Amniotic stem cell (primary cell): Measurements from ENCODE around the gene FRAT1.
"Not testable (repeated sequence)": the region's sequence is repeated elsewhere in the genome, so short reads cannot be mapped to it uniquely, and the experiment has no call there.

ENCODE experiments used
- DNase-seq: peaks from one replicate; lab custom pipeline; 2025; lab: John Stamatoyannopoulos, UW

Gene FRAT1

DNA sequence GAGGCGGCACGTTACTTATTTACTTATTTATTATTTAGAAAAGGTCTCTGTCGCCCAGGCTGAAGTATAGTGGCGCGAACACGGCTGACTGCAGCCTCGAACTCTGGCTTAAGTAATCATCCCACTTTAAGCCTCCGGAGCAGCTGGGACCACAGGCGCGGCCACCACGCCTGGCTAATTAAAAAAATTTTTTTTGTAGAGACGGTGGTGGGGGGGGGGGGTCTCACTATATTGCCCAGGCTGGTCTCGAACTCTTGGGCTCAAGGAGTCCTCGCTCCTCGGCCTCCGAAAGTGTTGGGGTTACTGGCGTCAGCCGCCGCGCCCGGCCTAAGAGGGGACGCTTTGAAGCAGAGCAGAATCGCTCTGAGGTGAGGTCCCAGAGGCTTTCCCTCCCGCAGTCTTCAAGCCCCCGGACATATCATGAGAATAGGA, 16.1 kb downstream of the FRAT1 start:
- no peak for DNase-seq

DNA sequence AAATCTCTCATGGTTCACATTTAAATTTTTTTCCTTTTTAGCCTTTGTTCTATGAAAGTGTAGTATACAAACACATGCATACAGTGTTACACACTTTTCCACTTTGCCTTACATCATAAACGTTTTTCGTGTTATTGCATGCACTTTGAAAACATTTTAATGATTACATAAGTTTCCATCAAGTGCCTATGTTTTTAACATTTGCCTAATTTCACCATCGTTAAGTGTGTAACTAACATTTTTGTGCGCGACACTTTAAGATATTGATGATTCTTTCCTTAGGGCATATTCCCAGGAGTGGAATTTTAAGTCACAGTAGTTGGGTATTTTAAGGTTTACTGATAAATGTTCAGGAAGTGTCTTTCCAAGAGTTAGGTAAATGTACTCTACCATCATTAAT, 16.9 kb downstream of the FRAT1 start:
- no peak for DNase-seq

DNA sequence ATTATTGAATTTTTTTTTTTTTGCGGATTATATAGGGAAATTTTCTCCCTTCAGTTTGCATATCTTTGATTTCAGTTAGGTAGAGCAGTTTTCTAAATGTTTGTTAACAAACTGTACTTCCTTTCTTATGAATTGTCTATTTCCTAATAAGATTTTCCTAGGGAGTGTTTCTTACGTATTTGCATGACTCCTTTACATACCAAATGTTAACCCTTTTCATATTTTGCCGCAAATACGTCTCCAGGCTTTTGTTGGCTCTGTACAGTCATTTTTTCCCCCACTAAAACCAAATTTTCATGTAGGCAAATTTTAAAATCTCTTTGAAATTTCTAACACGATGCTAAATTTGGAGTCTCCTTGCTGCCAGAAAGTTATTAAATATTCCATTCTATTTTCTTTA, 17.4 kb downstream of the FRAT1 start:
- no peak for DNase-seq

DNA sequence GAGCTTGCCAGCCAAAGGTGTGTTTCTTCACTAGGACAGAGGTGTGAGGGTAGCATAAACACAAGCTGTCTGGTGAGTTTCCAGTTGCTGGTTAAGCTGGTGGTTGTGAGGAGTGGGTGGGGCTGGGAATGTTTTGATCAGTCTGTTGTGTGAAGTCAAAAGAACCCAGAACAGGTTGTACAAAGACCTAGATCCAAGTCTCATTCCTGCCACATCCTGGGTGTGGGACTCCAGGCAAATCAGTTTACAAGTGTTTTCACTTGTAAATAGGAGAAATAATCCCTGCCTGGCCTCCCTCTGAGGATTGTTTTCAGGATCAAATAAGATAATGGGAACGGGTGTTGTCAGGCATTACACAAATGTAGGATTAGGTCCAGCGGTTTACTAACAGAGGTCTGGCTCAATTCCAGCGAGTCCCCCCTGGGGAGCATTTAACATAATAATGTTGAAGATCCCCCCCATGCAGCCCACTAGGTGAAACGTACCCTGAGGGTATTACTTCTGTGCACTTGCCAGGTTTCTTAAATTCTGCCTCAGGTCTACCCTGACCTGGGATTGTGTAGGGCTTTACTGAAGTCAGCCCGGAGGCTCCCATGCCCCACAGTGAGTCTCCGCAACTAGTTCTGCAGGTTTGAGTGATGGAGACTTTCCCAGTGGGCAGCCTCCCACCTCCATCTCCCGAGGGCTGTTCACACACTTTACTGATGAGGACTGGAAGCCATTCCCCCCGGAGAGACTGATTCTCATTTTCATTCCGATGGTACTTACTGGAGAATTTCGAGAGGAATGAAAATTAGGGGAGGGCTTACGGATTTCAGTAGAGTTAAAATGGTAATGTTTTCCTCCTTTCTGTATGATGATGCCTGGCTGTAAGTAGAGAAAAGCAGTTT, 18.1 kb downstream of the FRAT1 start:
- no peak for DNase-seq

DNA sequence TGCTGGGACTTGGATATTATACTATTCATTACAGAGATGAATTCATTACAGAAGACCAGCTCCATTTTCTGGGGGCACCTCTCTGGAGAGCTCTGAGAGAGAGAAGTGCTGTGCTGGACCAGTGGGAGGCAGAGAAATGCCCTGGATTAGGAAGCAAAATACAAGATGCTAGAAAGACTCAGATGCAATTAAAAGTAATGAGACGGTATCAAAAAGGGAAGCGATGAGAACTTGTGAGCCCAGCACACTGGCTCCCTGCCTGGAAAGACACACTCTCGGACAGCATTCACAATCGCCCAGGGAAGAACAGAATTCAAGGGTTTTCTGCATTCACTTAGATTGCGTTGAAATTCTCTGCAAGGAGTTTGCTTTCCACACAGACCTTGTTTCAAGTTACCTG, 19.0 kb downstream of the FRAT1 start:
- no peak for DNase-seq

DNA sequence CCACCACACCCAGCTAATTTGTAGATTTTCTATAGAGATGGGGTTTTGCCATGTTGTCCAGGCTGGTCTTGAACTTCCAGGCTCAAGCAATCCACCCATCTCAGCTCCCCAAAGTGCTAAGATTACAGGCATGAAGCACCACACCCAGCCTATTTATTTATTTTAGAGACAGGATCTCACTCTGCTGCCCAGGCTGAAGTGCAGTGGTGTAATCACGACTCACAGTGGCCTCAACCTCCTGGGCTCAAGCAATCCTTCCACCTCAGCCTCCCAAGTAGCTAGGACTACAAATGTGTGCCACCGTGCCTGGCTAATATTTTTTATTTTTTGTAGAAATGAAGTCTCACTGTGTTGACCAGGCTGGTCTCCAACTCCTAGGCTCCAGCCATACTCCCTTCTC, 22.3 kb downstream of the FRAT1 start:
- DNase-seq = no peak

DNA sequence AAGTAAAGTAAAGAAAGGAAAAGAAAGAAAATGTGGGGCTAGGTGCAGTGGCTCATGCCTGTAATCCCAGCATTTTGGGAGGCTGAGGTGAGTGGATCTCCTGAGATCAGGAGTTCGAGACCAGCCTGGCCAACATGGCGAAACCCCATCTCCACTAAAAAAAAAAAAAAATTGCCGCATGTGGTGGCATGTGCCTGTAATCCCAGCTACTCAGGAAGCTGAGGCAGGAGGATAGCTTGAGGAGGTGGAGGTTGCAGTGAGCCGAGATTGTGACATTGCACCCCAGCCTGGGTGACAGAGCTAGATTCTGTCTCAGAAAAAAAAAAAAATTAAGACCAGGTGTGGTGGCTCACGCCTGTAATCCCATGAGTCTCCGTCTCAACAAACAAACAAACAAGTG, 24.6 kb downstream of the FRAT1 start:
- not testable (repeated sequence) for DNase-seq

DNA sequence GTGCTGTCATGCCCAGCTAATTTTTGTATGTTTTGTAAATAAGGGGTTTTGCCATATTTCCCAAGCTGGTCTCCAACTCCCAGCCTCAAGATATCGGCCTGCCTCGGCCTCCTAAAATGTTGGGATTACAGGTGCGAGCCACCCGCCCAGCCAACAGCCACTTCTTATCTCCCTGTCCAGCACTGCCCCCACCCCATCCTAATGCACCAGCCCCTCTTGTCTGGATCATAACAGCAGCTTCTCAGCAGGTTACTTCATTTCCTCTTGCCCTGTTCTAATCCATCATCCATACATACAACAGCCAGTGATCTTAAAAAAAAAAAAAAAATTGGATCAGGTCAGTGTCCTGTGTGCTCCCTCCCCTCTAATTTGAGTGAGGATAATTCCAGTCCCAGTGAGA, 28.2 kb downstream of the FRAT1 start:
- no peak for DNase-seq

DNA sequence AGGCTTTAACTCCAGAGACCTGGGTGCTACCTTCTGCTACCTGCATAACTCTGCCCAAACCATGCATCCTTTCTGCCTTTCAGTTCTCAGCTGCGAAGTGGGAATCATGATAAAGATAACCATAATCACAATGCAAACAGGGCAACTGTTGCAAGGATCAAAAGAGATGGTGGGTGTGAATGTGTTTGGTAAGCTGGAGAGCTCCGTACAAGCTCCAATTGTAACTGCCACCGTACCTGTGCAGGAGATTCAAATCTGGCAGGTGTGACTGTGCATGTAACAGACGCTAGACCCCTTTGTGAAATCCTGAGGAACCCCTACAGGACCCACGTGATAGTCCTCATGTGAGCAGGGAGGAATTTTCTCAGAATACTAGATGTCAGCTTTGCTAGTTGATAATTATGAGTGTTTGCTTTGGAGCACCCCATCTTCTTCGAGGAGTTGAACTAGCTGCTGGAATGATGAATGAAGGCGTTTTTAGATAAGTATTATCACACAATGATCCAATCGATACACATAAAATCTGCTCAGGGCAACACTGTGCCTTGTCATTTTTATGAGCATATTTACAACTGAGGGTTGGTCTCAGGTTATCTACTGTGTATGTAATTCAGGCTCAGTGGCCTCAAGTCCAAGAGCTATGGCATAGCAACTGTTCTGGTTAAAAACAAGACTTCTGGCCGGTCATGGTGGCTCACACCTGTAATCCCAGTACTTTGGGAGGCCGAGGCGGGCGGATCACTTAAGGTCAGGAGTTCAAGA, 30.9 kb downstream of the FRAT1 start:
- no peak for DNase-seq

DNA sequence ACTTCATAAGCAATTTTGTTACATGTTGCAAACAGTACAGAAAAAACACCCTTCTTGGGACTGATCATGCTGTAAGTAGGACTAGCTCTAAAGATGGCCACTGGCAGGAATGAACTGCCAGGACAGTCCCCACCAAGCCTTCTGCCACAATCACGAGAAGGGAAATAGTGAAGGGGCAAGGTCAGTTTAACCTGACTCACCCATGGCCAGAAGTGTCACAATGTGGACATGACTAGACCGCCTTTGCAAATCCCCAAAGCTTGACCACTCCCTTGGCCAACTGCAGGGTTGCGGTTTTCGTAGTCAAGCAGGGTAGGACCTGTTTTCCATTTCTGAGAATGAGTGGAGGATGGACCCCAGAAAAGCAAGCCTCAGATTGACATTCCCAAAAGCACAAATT, 34.9 kb downstream of the FRAT1 start:
- no peak for DNase-seq

DNA sequence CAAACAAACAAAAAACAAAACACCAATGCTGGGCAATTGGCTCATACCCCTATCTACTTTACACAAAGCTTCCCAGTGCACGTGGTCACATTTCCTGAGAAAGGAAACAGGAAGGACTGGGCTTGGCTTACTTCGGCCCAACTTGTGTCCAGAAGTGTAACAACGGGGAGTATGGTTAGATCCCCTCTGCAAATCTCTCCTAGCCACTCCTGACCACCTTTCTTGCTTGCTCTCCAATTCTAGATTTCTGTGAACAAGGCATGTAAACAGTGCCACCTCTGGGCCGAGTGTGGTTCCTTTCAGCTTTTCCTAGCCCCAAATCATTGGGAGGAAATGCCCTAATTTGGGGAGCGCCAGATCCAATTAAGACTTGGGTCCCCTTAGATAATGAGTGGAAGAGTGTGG, 36.5 kb downstream of the FRAT1 start:
- DNase-seq = no peak

DNA sequence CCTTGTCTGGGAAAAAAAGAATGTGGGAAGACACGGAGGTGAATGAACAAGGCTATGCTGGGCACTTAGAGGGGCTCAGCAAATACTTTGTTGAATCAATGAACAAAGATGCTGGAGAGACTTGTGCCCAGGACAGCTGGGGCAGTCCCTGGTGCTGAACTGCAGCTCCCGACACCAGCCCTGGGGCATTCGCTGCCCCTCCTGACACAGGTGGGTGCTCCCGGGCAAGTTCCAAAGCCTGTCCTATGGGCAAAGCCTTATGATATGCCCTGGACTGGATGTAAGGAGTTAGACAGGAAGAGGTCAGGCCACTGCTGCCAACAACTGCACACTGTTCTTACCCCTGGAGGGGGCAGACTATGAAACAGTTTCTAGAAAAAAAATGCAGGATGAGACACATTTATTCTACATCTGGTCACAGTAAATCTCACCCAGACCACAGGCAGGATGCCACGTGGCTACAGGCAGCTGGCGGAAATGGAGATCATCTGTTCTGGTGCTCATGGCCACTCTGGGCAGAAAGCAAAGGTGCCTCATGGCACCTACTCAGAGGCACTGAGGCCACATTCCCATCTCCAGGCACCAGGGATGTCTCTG, 37.3 kb downstream of the FRAT1 start:
- no peak for DNase-seq

DNA sequence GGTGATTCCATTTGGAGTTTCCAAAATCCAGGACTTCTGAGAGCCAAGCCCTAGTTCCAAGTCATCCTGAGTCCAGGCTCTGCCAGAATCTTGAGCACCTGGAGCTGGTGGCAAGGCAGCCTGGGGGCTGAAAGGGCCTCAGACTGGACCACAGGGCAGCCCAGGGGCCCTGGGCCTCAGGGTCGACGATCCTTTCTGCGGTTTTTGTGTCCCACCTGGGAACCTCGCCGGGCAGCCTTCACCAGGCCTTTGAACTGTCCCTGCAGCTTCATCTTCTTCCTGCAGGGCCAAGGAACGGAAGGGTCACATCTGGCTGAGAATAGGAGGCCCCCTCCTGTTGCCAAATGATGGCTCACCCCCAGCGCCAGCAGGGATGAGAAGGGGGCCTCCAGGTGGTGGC, 37.8 kb downstream of the FRAT1 start:
- no peak for DNase-seq

DNA sequence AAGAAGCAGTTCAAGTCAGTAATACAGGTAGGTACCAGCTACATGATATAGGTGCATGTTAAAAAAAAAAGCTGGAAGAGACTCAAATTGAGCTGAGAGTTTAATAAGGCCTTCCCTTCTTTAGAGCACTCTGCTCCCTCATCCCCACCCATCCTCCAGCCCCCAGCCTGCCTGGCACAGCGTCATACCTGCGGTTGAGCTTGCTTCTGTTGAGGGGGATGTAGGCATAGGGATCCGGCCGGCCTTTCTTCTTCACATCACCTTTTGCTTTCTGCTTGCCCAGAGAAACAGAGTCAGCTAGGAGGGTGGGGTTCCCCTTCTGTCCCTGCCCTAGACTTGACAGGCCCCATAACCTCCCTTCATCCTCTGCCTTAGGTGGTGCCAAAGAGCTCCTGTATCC, 39.3 kb downstream of the FRAT1 start:
- DNase-seq = no peak

DNA sequence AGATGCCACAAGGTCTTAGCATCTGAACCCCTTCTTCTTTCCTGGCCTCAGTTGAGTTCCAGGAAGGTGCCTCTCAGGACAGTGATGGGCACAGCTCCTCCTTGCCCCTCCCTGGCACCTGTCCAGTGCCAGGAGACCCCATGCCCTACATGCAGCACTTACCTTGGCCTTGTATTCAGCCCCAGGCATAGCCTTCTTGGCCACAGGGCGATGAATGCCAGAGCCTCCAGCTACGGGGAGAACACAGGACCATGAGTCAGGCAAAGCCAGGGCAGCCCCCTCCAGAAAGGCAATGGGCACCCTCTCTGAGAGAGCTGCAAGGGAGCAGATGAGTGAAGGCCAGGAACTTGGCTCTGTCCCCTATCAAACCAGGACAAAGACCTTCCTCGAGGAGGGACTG, 39.7 kb downstream of the FRAT1 start:
- DNase-seq = no peak

DNA sequence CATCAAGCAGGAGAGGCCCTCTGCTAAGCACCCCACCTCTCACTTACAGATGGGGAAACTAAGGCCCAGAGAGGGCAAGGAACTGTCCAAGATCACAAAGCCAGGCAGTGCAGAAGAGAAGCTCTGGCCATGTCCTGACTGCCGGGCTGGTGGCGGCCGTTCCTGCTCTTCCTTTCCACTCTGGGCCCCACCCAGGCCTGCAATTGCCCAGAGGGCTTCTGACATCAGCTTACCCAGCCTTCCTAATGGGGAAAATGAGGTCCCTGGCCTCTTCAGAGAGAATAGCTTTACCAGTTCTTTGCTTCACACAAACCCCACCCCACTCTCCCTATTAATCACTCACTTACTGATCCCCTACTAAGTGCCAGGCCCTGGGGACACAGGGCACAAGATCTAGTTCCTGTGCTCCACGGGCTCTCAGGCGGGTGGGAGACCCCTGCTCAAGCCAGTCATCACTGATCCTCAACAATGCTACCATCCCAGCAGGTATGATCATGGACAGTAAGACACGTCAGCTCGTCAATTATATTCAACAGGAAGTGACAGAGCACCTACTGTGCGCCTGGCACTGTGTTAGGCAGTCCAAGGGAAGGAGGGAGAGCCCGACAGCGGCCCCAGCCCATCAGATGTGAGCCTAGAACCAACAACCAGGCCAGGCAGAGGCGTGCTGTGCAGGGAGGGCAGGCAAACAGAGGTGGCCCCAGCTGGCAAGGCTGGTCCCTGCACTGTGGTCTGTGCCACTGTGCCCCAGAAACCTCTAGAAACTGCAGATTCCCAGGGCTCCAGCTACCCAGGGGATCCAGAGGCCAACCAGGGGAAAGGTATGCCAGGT, 41.9 kb downstream of the FRAT1 start:
- no peak for DNase-seq

DNA sequence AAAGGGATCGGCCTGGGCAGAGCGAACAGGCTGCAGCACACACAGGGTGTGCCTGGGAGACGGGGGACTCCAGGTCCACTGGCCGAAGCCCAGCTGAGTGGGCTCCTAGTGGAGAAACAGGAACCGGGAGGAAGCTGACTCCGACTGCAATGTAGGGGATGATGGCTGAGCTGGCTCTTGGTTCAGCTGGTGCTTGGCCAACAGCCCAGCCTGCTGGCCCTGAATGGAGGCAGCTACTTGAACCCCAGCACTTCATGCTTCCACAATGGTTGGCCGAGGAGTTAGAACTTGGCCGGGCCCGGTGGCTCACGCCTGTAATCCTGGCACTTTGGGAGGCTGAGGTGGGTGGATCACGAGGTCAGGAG, 42.4 kb downstream of the FRAT1 start:
- DNase-seq = no peak

DNA sequence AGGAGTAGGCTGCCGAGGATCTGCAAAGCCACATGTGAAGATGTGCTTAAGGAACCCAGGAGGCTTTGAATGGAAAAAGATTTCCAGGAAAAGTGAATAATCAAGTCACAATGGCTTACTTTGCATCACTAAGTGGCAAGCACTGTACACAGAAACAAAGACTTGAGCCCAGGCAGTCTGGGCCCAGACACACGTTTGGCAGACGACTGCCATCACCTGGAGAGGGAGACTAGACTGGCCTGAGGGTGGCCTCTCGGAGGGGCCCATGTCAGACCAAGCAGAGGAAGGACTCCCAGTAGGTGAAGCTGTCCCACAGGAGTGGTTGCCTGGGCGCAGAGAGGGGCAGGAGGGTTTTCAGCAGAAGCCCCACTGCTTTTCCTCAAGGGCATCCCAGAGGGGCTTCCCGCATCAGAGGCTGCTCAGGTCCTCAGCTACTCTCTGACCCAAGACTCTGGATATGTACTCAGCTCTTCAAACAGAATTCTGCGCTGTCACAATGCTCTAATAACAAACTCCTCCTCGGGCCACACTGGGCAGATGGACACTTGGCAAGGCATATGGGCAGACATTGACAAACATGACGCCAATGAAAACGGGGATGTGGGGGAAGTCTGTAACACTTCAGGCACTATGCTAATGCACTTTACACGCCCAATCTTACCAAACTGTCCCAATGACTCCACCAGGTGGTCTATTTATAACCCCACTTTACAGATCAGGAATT, 43.4 kb downstream of the FRAT1 start:
- no peak for DNase-seq

DNA sequence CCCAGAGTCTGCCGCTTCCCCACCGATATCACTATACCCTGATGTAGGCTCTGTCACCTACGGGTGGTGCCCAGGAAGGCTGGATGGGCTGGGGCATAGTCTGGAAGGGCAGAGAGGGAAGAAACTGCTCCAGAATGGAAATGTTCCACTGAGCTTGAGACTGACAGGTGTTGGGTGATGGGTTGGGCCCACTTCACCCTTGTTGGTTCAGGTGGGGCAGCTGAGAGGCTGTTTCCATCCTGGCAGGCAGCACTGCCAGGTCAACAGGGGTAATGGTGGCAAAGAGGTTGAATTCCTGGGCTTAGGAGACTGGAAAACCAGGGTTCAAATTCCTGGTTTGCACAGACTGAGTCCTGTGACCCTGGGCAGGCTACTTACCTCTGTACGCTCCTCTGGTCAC, 44.0 kb downstream of the FRAT1 start:
- DNase-seq = no peak

DNA sequence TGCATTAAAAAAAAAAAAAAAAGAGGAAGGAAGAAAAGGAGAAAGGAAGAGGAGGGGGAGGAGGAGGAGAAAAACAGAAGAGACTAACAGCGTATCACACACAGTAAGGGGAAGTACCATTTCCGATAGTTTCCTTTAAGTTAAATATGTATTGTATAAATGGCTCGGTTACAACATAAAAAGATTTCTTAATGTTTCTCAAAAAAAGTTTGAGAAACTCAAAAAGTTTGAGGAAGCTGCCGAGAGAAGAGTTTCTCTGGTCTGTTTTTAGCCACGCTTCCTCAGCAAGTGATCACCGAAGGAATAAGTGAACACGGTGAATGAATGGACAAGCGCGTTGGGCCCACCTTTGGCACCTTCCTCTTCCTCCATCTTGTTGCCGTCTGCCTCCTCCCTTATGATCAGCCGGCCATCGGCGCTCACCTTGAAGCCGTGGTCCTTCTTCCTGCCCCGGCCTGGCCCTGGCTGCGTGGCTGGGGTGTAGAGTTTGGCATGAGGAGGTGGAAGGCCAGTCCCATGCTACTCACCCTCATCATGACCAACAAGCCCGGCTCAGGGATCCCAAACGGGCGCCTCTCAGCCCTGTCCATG, 46.8 kb downstream of the FRAT1 start:
- no peak for DNase-seq

DNA sequence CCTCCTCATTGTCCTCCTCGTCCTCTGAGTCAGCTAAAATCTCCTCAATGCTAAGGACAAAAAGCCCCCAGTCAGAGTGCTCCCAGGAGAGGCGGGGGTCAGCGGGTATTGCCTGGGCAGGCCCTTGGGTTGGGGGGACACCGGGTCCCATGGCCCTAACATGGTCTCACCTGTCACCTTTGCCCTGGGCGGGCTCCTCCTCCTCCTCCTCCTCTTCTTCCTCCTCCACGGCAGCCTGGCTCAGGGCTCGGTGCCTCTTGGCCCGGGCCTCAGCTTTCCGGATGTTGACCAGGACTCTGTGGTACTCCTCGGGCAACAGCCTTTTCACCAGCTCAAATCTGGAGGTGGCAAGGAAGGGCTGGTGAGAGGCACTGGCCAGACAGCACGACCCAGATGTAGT, 47.5 kb downstream of the FRAT1 start:
- DNase-seq = no peak
